Measurements from ENCODE around the gene WWOX. TPM values are rescaled to one million over a fixed set of nuclear protein-coding genes. Genes with fewer than 3 reads are reported as not detected.
A peak's percentile ranks its signal among the peaks of the same experiment; 100 is the strongest.

Gene WWOX
- total RNA-seq, 4 donors from 2014 or later, result 135 to 209 (median 159) TPM

- H3K4me1 ChIP-seq, result no peaks in the 10 kb centered on the region
- no peaks in the 10 kb centered on the region for H3K9me3 ChIP-seq
- TF ChIP-seq POLR2A (IDR thresholded peaks at IDR 0.05) (no peak), CTCF (IDR thresholded peaks at IDR 0.05) (no peak)
- H3K4me3 ChIP-seq (replicated peaks in 1 of 3), result no peak overlapping the region
- intact Hi-C loops (cut with DNase I), result no loop called here
- DNase-seq, result no peak
- no peaks in the 10 kb centered on the region for H3K36me3 ChIP-seq
- no peaks in the 10 kb centered on the region for H3K27me3 ChIP-seq
- no peak overlapping the region for H3K27ac ChIP-seq
- WGBS, 2 donors, result 81 to 84% methylated on average over 8 of the region's 8 CpGs
These were observed 820.4 kb downstream of the WWOX start for GRCh38 chr16:78919852-78920251.

- DNase-seq, result no peak
- TF ChIP-seq CTCF (IDR thresholded peaks at IDR 0.05) (no peak), POLR2A (IDR thresholded peaks at IDR 0.05) (no peak)
- WGBS, 2 donors, result 65 to 72% methylated on average over 3 of the region's 3 CpGs
- no peaks in the 10 kb centered on the region for H3K9me3 ChIP-seq
- H3K36me3 ChIP-seq, result no peaks in the 10 kb centered on the region
- H3K27me3 ChIP-seq, result no peaks in the 10 kb centered on the region
- H3K27ac ChIP-seq, result no peak overlapping the region
- no peaks in the 10 kb centered on the region for H3K4me1 ChIP-seq
- no peak overlapping the region for H3K4me3 ChIP-seq (replicated peaks in 1 of 3)
- intact Hi-C loops (cut with DNase I), result no loop called here
These were observed 821.2 kb downstream of the WWOX start for GRCh38 chr16:78920621-78921020.

- 65 to 69% methylated on average over 8 of the region's 8 CpGs for WGBS, 2 donors
- intact Hi-C loops (cut with DNase I), result no loop called here
- H3K4me1 ChIP-seq, result no peaks in the 10 kb centered on the region
- H3K27me3 ChIP-seq, result no peaks in the 10 kb centered on the region
- no peaks in the 10 kb centered on the region for H3K9me3 ChIP-seq
- H3K36me3 ChIP-seq, result no peaks in the 10 kb centered on the region
- no peak overlapping the region for H3K27ac ChIP-seq
- TF ChIP-seq CTCF (IDR thresholded peaks at IDR 0.05), result peak in 3 of 6 experiments; percentile 30 to 45 (median 36)
- no peak for TF ChIP-seq POLR2A (IDR thresholded peaks at IDR 0.05)
- peak; percentile 18 to 22 for DNase-seq
- H3K4me3 ChIP-seq (replicated peaks in 1 of 3), result no peak overlapping the region
These were observed 825.8 kb downstream of the WWOX start for GRCh38 chr16:78925083-78925767.

GRCh38 chr16:78926723-78927210 lies 827.3 kb downstream of the WWOX start:
- Histone ChIP-seq H3K27me3 (no peaks in the 10 kb centered on the region), H3K4me1 (peaks cover 4 to 6% of the 10 kb centered on the region in 2 donors), H3K27ac (no peak overlapping the region), H3K36me3 (no peaks in the 10 kb centered on the region), H3K4me3 (replicated peaks in 1 of 3) (no peak overlapping the region), H3K9me3 (no peaks in the 10 kb centered on the region)
- WGBS, 2 donors, result 94 to 96% methylated on average over 5 of the region's 5 CpGs
- intact Hi-C loops (cut with DNase I), result no loop called here
- no peak for DNase-seq
- TF ChIP-seq POLR2A (IDR thresholded peaks at IDR 0.05) (no peak), CTCF (IDR thresholded peaks at IDR 0.05) (no peak)

- intact Hi-C loops (cut with DNase I), result no loop called here
- no peak for DNase-seq
- H3K4me3 ChIP-seq (replicated peaks in 1 of 3), result no peak overlapping the region
These were observed 828.3 kb downstream of the WWOX start for GRCh38 chr16:78927766-78928165.

More at GRCh38 chr16:78927766-78928165, 828.3 kb downstream of the WWOX start:
- H3K36me3 ChIP-seq, result no peaks in the 10 kb centered on the region
- TF ChIP-seq CTCF (IDR thresholded peaks at IDR 0.05) (no peak), POLR2A (IDR thresholded peaks at IDR 0.05) (no peak)
- no peaks in the 10 kb centered on the region for H3K9me3 ChIP-seq
- peaks cover 13 to 16% of the 10 kb centered on the region in 2 donors for H3K4me1 ChIP-seq
- 76 to 79% methylated on average over 4 of the region's 4 CpGs for WGBS, 2 donors
- H3K27ac ChIP-seq, result no peak overlapping the region
- no peaks in the 10 kb centered on the region for H3K27me3 ChIP-seq

All from thyroid gland (tissue), 4 donors.